ENCODE measurements around the gene TRAPPC8.
"Not testable (repeated sequence)": the region's sequence is repeated elsewhere in the genome, so short reads cannot be mapped to it uniquely, and the experiment has no call there.

The TRAPPC8 gene

GRCh38 chr18:31942291-31942998, 483 bp downstream of the TRAPPC8 start:
- DNase-seq (ENCODE audit: low read depth), result no peak

- DNase-seq (ENCODE audit: low read depth), result no peak
Observed at GRCh38 chr18:31941010-31941809, 1.7 kb downstream of the TRAPPC8 start.

- not testable (repeated sequence) for DNase-seq (ENCODE audit: low read depth)
Observed at GRCh38 chr18:31934773-31935172, 8.2 kb downstream of the TRAPPC8 start.

- no peak for DNase-seq (ENCODE audit: low read depth)
Observed at GRCh38 chr18:31931886-31932240, 11.1 kb downstream of the TRAPPC8 start.

- no peak for DNase-seq (ENCODE audit: low read depth)
Observed at GRCh38 chr18:31931163-31931885, 11.6 kb downstream of the TRAPPC8 start.

- DNase-seq (ENCODE audit: low read depth), result no peak
Observed at GRCh38 chr18:31929273-31929672, 13.7 kb downstream of the TRAPPC8 start.

GRCh38 chr18:31926988-31927387, 15.9 kb downstream of the TRAPPC8 start:
- not testable (repeated sequence) for DNase-seq (ENCODE audit: low read depth)

- no peak for DNase-seq (ENCODE audit: low read depth)
Observed at GRCh38 chr18:31920277-31920676, 22.7 kb downstream of the TRAPPC8 start.

GRCh38 chr18:31919366-31919765, 23.6 kb downstream of the TRAPPC8 start:
- DNase-seq (ENCODE audit: low read depth), result not testable (repeated sequence)

- no peak for DNase-seq (ENCODE audit: low read depth)
Observed at GRCh38 chr18:31918733-31919132, 24.2 kb downstream of the TRAPPC8 start.

- DNase-seq (ENCODE audit: low read depth), result no peak
Observed at GRCh38 chr18:31901063-31901462, 41.9 kb downstream of the TRAPPC8 start.

GRCh38 chr18:31899771-31900170, 43.2 kb downstream of the TRAPPC8 start:
- DNase-seq (ENCODE audit: low read depth), result not testable (repeated sequence)

GRCh38 chr18:31892936-31893335, 50.0 kb downstream of the TRAPPC8 start:
- DNase-seq (ENCODE audit: low read depth), result no peak

GRCh38 chr18:31891566-31891965, 51.4 kb downstream of the TRAPPC8 start:
- DNase-seq (ENCODE audit: low read depth), result no peak

GRCh38 chr18:31884020-31884419, 58.9 kb downstream of the TRAPPC8 start:
- DNase-seq (ENCODE audit: low read depth), result no peak

- DNase-seq (ENCODE audit: low read depth), result no peak
Observed at GRCh38 chr18:31880186-31880898, 62.6 kb downstream of the TRAPPC8 start.

- DNase-seq (ENCODE audit: low read depth), result no peak
Observed at GRCh38 chr18:31878358-31878757, 64.6 kb downstream of the TRAPPC8 start.

GRCh38 chr18:31877900-31878299, 65.0 kb downstream of the TRAPPC8 start:
- DNase-seq (ENCODE audit: low read depth), result no peak

- DNase-seq (ENCODE audit: low read depth), result no peak
Observed at GRCh38 chr18:31876707-31877106, 66.2 kb downstream of the TRAPPC8 start.

GRCh38 chr18:31875301-31875700, 67.6 kb downstream of the TRAPPC8 start:
- no peak for DNase-seq (ENCODE audit: low read depth)

GRCh38 chr18:31863103-31863502, 79.8 kb downstream of the TRAPPC8 start:
- no peak for DNase-seq (ENCODE audit: low read depth)

GRCh38 chr18:31860488-31860887, 82.4 kb downstream of the TRAPPC8 start:
- no peak for DNase-seq (ENCODE audit: low read depth)

Measured in activated T-cell treated with anti-CD3 and anti-CD28 coated beads for 48 hours (primary cell).